Ascending aorta (tissue), 2 donors: ENCODE measurements around the gene GAS2L2. TPM values are rescaled to one million over a fixed set of nuclear protein-coding genes. Genes with fewer than 3 reads are reported as not detected.

ENCODE experiments used
- DNase-seq, 2 donors: peaks; one replicate each; pipeline ENCODE4 v3.0.0-alpha.2; 2019; ENCODE audit warnings: low spot score in 2 of 2
- H3K27ac ChIP-seq, 2 donors: fragments of 200-600 bp; sonication (generic); one replicate each; pipeline ENCODE4 v1.5.1; 2016 to 2017; ENCODE audit warnings: mild to moderate bottlenecking in 1 of 2
- H3K27me3 ChIP-seq: fragments of 200-600 bp; sonication (generic); one replicate; pipeline ENCODE4 v1.5.1; 2017
- H3K36me3 ChIP-seq, 2 donors: fragments of 200-600 bp; sonication (generic); one replicate each; pipeline ENCODE4 v1.5.1; 2016
- H3K4me1 ChIP-seq, 2 donors: fragments of 200-600 bp; sonication (generic); one replicate each; pipeline ENCODE4 v1.5.1; 2016 to 2017; ENCODE audit warnings: mild to moderate bottlenecking in 1 of 2
- H3K4me3 ChIP-seq, 2 donors: fragments of 200-600 bp; sonication (generic); one replicate each; pipeline ENCODE4 v1.5.1; 2016 to 2017; ENCODE audit warnings: mild to moderate bottlenecking in 1 of 2
- H3K9me3 ChIP-seq, 2 donors: fragments of 200-600 bp; sonication (generic); one replicate each; pipeline ENCODE4 v1.5.1; 2016
- intact Hi-C: fragments of 100-400 bp; cut with DNase I; formaldehyde crosslinking; loops from one replicate; pipeline ENCODE4 v1.15.1; 2023
- total RNA-seq: library from RNA; depleted of rRNA; stranded (reverse); fragments of >200 nt; gene quantifications from one replicate; pipeline ENCODE4 v1.1.0, GENCODE V29; 2016
- TF ChIP-seq, protein P1 (sequence below), 3 experiments: fragments of 200-600 bp in 2 of 3; fragments of 450-650 bp in 1 of 3; sonication (generic) in 2 of 3; IDR thresholded peaks; one replicate each; pipeline ENCODE4 v1.5.1; 2016 to 2019; ENCODE audit warnings: antibody characterized with exemption in 3 of 3, mild to moderate bottlenecking in 1 of 3, moderate library complexity in 1 of 3

The GAS2L2 gene
- total RNA-seq, 1 donor from 2014 or later: not detected

DNA sequence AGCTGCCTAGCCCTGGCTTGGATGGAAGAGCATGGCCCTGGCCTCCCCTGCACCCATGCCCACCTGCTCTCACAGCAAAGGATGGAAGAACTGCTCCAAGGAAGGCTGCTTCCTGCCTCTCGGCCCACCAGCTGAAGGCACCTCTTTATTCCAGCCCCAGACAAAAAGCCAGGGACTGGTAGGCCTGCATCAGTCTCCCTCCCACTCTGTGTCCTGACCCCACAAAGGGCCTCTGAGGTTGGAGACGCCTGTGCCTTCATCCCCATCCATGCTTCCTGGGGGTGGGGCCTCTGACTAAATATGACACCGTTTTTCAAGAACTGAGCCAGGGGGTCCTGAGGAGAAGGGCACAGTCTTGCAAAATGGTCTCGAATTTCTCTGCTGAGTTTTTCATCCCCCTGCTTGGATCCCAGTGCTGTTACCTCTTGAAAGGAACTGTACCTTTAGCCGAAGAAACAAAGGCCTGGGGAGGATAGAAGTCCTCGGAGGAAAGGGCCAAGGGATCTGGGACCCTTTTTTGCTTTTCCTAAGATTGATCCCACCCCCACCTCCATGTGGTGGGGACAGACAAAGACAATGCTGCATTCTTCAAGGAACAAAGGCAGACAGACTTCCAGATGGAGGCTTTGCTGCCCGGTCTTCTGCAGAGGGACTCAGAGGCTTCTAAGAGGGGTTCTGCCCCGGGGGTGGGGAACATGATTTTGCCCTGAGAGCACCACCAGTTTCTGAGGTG lies 12.9 kb upstream of the GAS2L2 start:
- TF ChIP-seq, protein P1, sequence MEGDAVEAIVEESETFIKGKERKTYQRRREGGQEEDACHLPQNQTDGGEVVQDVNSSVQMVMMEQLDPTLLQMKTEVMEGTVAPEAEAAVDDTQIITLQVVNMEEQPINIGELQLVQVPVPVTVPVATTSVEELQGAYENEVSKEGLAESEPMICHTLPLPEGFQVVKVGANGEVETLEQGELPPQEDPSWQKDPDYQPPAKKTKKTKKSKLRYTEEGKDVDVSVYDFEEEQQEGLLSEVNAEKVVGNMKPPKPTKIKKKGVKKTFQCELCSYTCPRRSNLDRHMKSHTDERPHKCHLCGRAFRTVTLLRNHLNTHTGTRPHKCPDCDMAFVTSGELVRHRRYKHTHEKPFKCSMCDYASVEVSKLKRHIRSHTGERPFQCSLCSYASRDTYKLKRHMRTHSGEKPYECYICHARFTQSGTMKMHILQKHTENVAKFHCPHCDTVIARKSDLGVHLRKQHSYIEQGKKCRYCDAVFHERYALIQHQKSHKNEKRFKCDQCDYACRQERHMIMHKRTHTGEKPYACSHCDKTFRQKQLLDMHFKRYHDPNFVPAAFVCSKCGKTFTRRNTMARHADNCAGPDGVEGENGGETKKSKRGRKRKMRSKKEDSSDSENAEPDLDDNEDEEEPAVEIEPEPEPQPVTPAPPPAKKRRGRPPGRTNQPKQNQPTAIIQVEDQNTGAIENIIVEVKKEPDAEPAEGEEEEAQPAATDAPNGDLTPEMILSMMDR (IDR thresholded peaks at IDR 0.05): no peak
- intact Hi-C loops: no loop called here
- H3K36me3 ChIP-seq: no peaks in the 10 kb centered on the region
- H3K4me3 ChIP-seq: no peak overlapping the region
- peaks cover 2 to 10% of the 10 kb centered on the region in 2 donors for H3K4me1 ChIP-seq
- H3K27ac ChIP-seq: no peak overlapping the region
- H3K27me3 ChIP-seq: no peaks in the 10 kb centered on the region
- H3K9me3 ChIP-seq: no peaks in the 10 kb centered on the region
- no peak for DNase-seq

DNA sequence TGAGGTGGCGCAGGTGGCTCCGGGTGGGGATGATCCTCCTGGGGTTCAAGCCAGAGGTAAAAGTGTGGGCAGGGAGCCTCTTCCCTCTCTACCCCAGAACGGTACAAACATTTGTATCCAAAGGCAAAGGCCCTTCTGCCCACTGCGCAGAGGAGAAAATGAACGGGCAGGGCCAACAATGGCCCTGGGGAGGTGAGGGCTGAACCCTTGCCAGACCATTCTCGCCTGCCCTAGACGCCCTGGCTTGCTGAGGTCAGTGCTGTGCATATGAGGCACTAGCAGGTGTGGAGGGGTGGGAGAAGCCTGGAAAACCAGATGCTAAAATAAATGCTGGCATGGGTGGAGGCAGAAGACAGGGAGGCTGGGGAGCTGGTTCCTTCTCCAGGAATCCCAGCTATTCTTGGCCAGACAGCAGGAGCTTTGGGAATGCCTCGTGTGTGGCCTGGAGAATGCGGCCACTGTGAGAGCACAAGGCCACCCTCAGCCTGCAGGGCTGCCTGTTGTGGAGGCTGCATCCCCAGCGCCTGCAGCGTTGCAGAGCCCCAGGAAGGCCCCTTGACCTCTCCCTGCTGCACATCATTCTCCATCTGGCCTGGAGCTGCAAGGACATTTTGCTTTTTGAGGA lies 12.2 kb upstream of the GAS2L2 start:
- intact Hi-C loops: no loop called here
- Histone ChIP-seq H3K4me1 (peaks cover 2 to 10% of the 10 kb centered on the region in 2 donors), H3K4me3 (no peak overlapping the region), H3K27ac (no peak overlapping the region), H3K36me3 (no peaks in the 10 kb centered on the region), H3K27me3 (no peaks in the 10 kb centered on the region), H3K9me3 (no peaks in the 10 kb centered on the region)
- no peak for DNase-seq
- TF ChIP-seq, protein P1 (IDR thresholded peaks at IDR 0.05): no peak

DNA sequence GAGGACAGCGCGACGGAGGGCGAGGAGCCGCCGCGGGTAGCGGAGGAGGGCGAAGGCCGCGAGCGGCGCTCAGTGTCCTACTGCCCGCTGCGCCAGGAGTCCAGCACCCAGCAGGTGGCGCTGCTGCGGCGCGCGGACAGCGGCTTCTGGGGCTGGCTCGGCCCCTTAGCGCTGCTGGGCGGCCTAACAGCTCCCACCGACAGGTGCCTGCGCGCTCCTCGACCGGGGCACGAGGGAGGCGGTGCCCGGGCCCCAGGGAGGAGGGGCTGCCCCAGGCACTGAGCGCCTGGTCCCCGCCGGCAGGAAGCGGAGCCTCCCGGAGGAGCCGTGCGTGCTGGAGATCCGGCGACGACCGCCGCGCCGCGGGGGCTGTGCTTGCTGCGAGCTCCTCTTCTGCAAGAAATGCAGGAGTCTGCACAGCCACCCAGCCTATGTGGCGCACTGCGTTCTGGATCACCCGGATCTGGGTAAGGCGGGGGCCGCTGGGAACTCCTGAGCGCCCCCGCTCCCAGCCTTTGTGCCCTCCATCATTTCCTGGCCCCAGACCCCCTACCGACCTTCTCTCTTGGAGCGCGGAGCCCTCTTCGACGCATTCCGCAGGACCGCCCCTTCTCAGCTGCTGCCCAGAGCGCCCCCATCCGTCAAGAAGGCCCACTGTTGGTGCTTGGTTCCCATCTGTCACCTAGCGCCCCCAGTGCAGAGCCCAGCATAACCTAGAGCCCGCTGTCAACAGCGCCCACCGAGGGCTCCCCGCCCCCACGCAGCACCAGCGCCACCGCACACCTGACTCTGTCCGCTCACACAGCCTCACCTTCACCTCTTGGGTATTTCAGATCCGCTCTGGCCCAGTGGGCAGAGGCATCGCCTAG lies 11.3 kb upstream of the GAS2L2 start:
- intact Hi-C loops: loop anchor here (1.0 kb wide), 2 partner anchors 40 to 45 kb away; partner anchors contain the start of gene TAF15
- TF ChIP-seq, protein P1 (IDR thresholded peaks at IDR 0.05): peak; percentile 91 to 98 (median 97)
- no peaks in the 10 kb centered on the region for H3K27me3 ChIP-seq
- H3K36me3 ChIP-seq: no peaks in the 10 kb centered on the region
- peak; percentile 23 to 91 for DNase-seq
- peaks cover 2 to 10% of the 10 kb centered on the region in 2 donors for H3K4me1 ChIP-seq
- peak overlapping the region; percentile 28 to 70 for H3K4me3 ChIP-seq
- no peaks in the 10 kb centered on the region for H3K9me3 ChIP-seq
- peak overlapping the region in 1 of 2 donors; percentile 40 for H3K27ac ChIP-seq

DNA sequence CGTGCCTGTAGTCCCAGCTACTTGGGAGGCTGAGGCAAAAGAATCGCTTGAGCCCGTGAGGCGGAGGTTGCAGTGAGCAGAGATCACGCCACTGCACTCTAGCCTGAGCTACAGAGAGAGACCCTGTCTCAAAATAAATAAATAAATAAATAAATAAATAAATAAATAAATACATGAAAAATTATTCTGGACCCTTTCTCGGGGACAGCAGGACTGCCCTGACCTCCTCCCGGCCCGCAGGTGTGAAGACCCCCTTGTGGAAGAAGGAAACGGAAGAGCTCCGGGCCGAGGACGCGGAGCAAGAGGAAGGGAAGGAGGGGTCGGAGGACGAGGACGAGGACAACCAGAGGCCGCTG lies 10.7 kb upstream of the GAS2L2 start:
- H3K9me3 ChIP-seq: no peaks in the 10 kb centered on the region
- H3K36me3 ChIP-seq: no peaks in the 10 kb centered on the region
- peak overlapping the region; percentile 28 to 70 for H3K4me3 ChIP-seq
- no peaks in the 10 kb centered on the region for H3K27me3 ChIP-seq
- intact Hi-C loops: loop anchor here (1.0 kb wide), 2 partner anchors 41 to 46 kb away; partner anchors contain the start of gene TAF15
- TF ChIP-seq, protein P1 (IDR thresholded peaks at IDR 0.05): no peak
- DNase-seq: no peak
- H3K4me1 ChIP-seq: peaks cover 2 to 10% of the 10 kb centered on the region in 2 donors
- no peak overlapping the region for H3K27ac ChIP-seq

DNA sequence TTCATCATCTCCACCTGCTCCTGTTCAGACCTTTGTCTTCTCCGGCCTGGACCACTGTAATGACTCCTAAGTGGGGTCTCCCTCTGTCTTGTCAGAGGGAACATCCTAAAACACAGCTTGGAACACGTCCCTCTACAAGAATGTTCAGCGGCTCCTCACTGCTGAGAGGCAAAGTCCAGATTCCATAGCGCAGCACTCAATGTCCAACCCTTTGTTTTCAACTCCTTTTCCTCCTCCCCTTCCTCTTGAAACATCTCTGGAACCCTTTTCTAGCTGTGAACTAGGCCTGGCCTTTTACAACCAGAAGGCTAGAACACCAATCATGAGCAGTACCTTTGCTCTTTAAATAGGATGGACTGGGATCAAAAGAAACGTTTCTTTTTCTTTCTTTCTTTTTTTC lies 8.6 kb upstream of the GAS2L2 start:
- Histone ChIP-seq H3K4me1 (peaks cover 2 to 10% of the 10 kb centered on the region in 2 donors), H3K27me3 (no peaks in the 10 kb centered on the region), H3K36me3 (no peaks in the 10 kb centered on the region), H3K27ac (no peak overlapping the region), H3K4me3 (no peak overlapping the region), H3K9me3 (no peaks in the 10 kb centered on the region)
- TF ChIP-seq, protein P1 (IDR thresholded peaks at IDR 0.05): no peak
- no peak for DNase-seq
- intact Hi-C loops: no loop called here
